Choroid plexus epithelial cell (primary cell): ENCODE measurements around the gene CTBP2.

ENCODE experiments used
- DNase-seq: peaks from one replicate; pipeline ENCODE4 v3.0.0-alpha.2; 2010; ENCODE audit warnings: low read depth
- H3K4me3 ChIP-seq: 2 replicates; pipeline ENCODE4 v1.5.1; 2011; ENCODE audit warnings: low read depth, mild to moderate bottlenecking, control low read depth, low read length, moderate library complexity
- TF ChIP-seq, protein P1 (sequence below): conservative IDR thresholded peaks from 2 replicates; pipeline ENCODE4 v1.5.1; 2011; ENCODE audit warnings: low read depth, mild to moderate bottlenecking, control low read depth, inconsistent platforms, low read length, moderate library complexity

Gene CTBP2

GRCh38 chr10:125095228-125095627 lies 65.1 kb downstream of the CTBP2 start:
- H3K4me3 ChIP-seq, result no peak overlapping the region
- TF ChIP-seq, protein P1, sequence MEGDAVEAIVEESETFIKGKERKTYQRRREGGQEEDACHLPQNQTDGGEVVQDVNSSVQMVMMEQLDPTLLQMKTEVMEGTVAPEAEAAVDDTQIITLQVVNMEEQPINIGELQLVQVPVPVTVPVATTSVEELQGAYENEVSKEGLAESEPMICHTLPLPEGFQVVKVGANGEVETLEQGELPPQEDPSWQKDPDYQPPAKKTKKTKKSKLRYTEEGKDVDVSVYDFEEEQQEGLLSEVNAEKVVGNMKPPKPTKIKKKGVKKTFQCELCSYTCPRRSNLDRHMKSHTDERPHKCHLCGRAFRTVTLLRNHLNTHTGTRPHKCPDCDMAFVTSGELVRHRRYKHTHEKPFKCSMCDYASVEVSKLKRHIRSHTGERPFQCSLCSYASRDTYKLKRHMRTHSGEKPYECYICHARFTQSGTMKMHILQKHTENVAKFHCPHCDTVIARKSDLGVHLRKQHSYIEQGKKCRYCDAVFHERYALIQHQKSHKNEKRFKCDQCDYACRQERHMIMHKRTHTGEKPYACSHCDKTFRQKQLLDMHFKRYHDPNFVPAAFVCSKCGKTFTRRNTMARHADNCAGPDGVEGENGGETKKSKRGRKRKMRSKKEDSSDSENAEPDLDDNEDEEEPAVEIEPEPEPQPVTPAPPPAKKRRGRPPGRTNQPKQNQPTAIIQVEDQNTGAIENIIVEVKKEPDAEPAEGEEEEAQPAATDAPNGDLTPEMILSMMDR, result no peak
- DNase-seq, result no peak

- DNase-seq, result no peak
- H3K4me3 ChIP-seq, result no peak overlapping the region
- TF ChIP-seq, protein P1, result no peak
Observed at GRCh38 chr10:125094806-125095205, 65.6 kb downstream of the CTBP2 start.

GRCh38 chr10:125093974-125094705 lies 66.2 kb downstream of the CTBP2 start:
- no peak for DNase-seq
- TF ChIP-seq, protein P1, result no peak
- H3K4me3 ChIP-seq, result no peak overlapping the region

DNA sequence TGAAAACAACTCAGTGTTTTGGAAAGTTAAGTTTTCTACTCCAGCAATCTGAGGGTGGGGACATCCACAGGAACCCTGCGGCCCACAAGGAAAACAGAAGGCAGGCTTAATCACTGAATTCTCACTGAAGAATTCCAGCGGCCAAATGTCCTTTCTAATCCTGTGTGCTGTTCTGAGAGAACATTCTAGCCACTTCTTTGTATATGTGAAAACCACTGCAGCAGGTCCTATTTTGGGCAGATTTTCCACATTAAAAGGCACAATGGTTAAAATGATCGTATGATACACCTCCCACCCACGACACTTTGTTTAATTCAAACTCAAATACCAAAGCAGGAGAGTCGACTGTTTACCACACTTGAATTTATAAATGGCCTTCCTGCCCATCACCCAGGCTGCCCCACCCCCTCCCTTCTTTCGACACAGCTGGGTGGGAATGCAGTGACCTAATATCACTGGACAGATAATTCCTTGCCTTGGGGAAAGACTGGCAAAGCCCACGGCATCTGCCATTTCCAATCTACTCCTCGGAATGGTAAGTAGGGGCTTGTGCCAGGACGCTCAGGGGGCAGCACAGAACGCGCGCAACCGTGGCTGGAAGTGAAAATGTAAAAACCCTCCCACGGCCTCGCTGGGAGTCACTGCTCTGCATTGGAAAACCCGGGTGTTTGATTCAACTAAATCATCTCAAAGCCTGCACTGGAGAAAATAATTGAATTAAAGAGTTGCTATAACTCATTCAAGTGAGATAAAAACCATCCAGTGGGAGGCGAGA lies 67.0 kb downstream of the CTBP2 start:
- H3K4me3 ChIP-seq, result no peak overlapping the region
- TF ChIP-seq, protein P1, result no peak
- peak; percentile 69 for DNase-seq

DNA sequence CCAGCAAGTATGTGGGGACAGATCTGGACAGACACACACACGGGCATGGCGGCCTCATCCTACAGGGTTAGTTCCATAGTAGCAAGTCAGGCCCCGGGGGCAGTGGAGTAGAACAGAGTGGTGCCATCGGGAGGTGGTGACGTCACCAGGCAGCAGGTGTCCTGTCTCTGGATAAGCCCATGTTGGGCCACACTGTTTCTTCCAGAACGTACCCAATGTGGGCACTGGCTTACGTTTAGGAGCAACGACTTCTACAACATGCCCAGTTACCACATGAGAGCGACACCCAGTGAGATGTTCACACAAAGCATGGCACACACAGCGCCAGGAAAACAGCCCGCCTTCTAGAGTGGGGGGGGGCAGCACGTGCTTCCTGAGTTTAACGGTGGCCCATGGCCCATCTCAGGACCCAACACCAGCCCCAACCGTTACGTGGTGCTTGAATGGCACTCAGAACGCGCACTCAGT lies 67.8 kb downstream of the CTBP2 start:
- TF ChIP-seq, protein P1, result no peak
- H3K4me3 ChIP-seq, result no peak overlapping the region
- DNase-seq, result no peak

DNA sequence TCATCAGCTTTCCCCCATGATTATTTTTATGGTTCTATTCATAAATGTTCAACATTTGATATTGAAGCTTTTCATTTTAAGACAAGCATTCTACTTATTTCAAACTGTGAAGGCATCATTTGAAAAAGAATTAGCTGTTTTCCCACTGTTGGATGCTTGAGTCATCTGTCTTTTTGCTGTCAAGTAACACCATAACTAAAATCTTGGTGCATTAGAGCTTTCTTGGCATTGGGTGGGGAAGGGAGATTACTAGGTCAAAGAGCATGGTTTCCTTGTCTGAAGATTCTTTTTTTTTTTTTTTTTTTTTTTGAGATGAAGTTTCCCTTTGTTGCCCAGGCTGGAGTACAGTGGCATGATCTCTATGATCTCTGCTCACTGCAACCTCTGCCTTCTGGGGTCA lies 68.5 kb downstream of the CTBP2 start:
- TF ChIP-seq, protein P1, result no peak
- no peak overlapping the region for H3K4me3 ChIP-seq
- no peak for DNase-seq

GRCh38 chr10:125089469-125089868 lies 70.9 kb downstream of the CTBP2 start:
- TF ChIP-seq, protein P1, result no peak
- no peak for DNase-seq
- H3K4me3 ChIP-seq, result no peak overlapping the region
